Measurements from ENCODE around the gene SULT6B1.

DNA sequence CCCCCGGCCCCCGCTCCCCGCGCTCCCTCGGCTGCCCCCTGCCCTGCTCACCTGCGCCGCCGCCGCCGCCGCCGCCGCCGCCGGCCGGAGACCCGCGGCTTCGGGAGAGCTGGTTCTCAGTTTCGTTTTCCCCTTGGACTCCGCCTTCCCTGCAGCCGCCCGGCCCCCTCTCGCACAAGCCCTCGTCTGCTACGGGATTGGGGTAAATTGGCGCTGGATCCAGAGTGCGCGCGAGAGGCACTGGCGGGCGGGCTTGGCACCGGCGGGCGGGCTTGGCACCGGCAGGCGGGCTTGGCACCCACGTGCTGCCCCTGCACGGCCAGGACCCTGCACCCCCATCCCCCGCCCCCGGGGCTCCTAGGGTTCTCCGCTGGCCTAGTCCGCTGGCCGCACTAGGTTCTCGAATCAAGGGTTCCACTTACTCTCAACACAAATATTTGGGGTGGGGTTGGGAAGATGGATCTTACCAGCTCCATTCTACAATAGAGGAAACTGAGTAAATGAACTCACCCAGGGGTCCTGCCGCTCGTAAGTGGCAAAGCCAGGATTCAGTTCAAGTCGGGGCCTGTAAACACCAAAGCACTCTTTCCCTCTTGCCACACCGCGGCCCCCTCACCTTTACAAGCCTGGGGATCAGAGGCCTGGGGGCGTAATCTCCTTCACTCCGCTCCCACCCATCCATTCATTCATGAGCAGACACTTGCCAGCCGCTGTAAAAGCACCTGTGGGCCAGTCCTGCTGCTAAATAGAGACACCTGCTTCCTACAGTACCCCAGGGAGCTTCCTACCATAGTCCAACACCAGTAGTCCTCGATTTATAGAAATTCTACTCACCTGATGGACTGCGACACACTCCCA, 31.4 kb downstream of the SULT6B1 start, which contains the start of gene EIF2AK2:
- TF ChIP-seq RFX5 (IDR thresholded peaks at IDR 0.05): no peak
- peak in 1 of 2 experiments; percentile 67; a peak in 1 of 5 replicates for TF ChIP-seq JUN (IDR thresholded peaks at IDR 0.05)
- TF ChIP-seq, protein P1, sequence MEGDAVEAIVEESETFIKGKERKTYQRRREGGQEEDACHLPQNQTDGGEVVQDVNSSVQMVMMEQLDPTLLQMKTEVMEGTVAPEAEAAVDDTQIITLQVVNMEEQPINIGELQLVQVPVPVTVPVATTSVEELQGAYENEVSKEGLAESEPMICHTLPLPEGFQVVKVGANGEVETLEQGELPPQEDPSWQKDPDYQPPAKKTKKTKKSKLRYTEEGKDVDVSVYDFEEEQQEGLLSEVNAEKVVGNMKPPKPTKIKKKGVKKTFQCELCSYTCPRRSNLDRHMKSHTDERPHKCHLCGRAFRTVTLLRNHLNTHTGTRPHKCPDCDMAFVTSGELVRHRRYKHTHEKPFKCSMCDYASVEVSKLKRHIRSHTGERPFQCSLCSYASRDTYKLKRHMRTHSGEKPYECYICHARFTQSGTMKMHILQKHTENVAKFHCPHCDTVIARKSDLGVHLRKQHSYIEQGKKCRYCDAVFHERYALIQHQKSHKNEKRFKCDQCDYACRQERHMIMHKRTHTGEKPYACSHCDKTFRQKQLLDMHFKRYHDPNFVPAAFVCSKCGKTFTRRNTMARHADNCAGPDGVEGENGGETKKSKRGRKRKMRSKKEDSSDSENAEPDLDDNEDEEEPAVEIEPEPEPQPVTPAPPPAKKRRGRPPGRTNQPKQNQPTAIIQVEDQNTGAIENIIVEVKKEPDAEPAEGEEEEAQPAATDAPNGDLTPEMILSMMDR (IDR thresholded peaks at IDR 0.05): no peak
- TF ChIP-seq RAD21 (conservative IDR thresholded peaks at IDR 0.05 in 1 of 2, IDR thresholded peaks at IDR 0.05 in 1 of 2): no peak
- TF ChIP-seq POLR2A (IDR thresholded peaks at IDR 0.05; ENCODE audit: low read length): peak; percentile 51
- no peak for TF ChIP-seq USF2 (IDR thresholded peaks at IDR 0.05)
- TF ChIP-seq KDM1A (IDR thresholded peaks at IDR 0.05; ENCODE audit: low read depth): no peak
- no peak for TF ChIP-seq ZFP36 (IDR thresholded peaks at IDR 0.05; ENCODE audit: borderline replicate concordance, partially characterized antibody)
- TF ChIP-seq MYC (IDR thresholded peaks at IDR 0.05; ENCODE audit: borderline replicate concordance, low read length): 0 out of 2 replicates have a peak, but pooled peaks have one; percentile 71
- no peak for TF ChIP-seq EP300 (IDR thresholded peaks at IDR 0.05)
- TF ChIP-seq, protein P2, sequence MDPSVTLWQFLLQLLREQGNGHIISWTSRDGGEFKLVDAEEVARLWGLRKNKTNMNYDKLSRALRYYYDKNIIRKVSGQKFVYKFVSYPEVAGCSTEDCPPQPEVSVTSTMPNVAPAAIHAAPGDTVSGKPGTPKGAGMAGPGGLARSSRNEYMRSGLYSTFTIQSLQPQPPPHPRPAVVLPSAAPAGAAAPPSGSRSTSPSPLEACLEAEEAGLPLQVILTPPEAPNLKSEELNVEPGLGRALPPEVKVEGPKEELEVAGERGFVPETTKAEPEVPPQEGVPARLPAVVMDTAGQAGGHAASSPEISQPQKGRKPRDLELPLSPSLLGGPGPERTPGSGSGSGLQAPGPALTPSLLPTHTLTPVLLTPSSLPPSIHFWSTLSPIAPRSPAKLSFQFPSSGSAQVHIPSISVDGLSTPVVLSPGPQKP (IDR thresholded peaks at IDR 0.05; ENCODE audit: low read depth, low read length): no peak

Measured in A549 (cell line).